Measurements from ENCODE around the gene KIAA1671.

DNA sequence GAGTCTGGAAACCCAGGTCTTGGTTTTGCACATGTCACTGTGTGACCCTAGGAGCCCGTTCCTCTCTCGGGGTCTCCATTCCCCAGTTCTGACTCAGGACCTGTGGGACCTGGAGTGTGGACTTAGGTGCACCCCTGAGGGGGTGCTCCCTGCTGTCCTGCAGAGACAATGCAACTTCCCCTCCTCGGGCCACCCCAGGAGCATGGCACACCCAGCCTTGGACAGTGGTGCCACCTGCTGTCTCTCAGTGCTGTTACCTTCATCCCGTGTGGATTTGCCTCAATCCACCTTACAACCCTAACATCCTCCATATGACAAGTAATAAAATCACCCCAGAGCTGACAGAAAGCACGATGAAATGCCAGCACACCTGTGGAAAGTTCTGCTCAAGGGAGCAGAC, 219.6 kb downstream of the KIAA1671 start:
- TF ChIP-seq CTCF (optimal IDR thresholded peaks at IDR 0.05 in 1 of 3, IDR thresholded peaks at IDR 0.05 in 1 of 3, conservative IDR thresholded peaks at IDR 0.05 in 1 of 3; ENCODE audit: extremely low read depth in 1 of 3, insufficient read depth in 2 of 3, low read length in 3 of 3), result peak; percentile 50 to 91 (median 57)
- TF ChIP-seq EZH2 (IDR thresholded peaks at IDR 0.05; ENCODE audit: low read length), result no peak

Data from keratinocyte (primary cell).